D721Med (cell line): ENCODE results near the gene RPS6KA6.
A peak's percentile ranks its signal among the peaks of the same experiment; 100 is the strongest.

Source experiments
- DNase-seq: peaks from one replicate; pipeline ENCODE4 v3.0.0; 2011; ENCODE audit warnings: low spot score; ENCODE audit not compliant: insufficient read length
- FAIRE-seq: peaks from 2 replicates; lab custom pipeline; 2011; peaks lifted over from hg19 to GRCh38; lab: Jason Lieb, UNC
- TF ChIP-seq, protein P1 (sequence below): IDR thresholded peaks from 2 replicates; pipeline ENCODE4 v1.5.1; 2012; ENCODE audit warnings: mild to moderate bottlenecking, control low read depth; ENCODE audit not compliant: insufficient read depth; ENCODE audit errors: missing control alignments

RPS6KA6 gene

DNA sequence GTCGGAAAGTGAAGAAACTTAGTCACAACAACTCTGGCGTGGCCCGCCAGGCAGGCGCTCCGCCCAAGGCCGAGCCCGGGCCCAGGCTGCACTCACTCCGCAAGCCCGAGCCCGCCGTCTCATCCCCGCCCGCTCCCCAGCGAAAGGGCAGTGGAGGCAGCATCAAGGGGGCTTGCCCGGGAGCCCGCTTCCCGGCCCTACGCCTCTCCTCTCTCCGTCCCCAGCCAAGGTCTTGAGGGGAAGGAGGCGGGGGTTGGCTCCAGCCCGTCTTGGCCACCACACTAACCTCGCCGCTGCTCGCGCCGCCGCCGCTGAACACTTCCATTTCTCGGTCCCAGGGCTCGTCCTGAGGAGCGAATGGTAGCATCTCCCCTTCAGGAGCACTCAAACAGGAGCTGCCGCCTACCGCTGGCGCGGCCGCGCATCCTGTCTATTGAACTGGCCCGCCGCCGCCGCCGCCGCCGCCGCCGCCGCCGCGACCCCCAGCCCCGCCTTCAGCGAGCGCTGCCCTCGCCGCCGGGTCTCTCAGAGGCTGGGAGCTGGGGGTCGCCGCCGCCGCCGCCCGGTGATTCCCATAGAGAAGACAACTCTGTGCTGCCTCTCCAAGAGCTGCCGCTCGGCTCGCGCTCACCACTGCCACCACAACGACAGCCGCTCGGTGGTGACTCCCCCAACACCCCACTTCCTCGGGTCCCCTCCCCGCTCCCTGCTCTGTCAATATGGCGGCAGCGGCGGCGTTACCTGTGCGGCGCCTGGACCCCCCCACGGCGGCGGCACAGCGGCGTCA lies at the start of gene RPS6KA6:
TSS of gene RPS6KA6 (minus strand) at position 667 of the 787 bp plus-strand sequence. CDS start at position 367, 300 bp downstream.
- TF ChIP-seq, protein P1, sequence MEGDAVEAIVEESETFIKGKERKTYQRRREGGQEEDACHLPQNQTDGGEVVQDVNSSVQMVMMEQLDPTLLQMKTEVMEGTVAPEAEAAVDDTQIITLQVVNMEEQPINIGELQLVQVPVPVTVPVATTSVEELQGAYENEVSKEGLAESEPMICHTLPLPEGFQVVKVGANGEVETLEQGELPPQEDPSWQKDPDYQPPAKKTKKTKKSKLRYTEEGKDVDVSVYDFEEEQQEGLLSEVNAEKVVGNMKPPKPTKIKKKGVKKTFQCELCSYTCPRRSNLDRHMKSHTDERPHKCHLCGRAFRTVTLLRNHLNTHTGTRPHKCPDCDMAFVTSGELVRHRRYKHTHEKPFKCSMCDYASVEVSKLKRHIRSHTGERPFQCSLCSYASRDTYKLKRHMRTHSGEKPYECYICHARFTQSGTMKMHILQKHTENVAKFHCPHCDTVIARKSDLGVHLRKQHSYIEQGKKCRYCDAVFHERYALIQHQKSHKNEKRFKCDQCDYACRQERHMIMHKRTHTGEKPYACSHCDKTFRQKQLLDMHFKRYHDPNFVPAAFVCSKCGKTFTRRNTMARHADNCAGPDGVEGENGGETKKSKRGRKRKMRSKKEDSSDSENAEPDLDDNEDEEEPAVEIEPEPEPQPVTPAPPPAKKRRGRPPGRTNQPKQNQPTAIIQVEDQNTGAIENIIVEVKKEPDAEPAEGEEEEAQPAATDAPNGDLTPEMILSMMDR, result no peak
- no peak for DNase-seq
- FAIRE-seq, result no peak

DNA sequence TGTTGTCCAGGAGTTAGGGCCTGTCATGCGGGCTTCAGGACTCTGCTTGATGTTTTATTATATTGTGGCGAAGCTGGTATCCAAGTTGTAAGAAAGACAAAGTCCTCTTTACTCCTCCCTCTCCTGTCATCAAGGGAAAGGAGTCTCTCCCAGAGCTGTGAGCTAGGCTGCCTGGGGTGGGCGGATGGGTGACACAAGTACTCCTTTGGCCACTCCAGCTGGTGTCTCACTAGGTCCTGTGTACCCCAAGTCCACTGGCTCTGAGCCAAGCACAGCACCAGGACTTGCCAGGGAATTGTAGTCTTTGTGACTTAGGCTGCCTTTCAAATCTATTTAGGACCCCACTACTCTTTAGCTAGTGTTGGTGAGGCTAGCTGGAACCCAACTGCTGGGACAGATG lies 36.7 kb upstream of the RPS6KA6 start:
- no peak for FAIRE-seq
- DNase-seq, result no peak
- TF ChIP-seq, protein P1, result no peak

DNA sequence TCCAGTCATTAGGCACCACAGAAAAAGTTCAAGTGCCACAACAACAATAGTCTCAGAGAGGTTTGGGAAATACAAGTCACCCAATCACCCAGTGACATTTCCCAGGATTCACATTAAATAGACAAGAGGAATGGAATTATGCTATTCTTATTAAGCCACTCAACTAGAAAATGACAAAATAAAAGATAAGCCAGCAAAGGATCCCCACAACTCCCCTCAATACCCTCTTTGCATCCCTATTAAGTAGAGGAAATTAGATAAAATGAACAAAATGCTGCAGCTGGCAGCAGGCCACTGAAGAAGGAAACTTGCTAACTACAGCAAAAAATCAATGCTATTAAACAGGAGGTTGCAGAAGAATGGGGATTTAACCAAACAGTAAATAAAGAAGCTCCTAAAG lies 35.3 kb upstream of the RPS6KA6 start:
- FAIRE-seq, result peak; percentile 63
- TF ChIP-seq, protein P1, result no peak

DNA sequence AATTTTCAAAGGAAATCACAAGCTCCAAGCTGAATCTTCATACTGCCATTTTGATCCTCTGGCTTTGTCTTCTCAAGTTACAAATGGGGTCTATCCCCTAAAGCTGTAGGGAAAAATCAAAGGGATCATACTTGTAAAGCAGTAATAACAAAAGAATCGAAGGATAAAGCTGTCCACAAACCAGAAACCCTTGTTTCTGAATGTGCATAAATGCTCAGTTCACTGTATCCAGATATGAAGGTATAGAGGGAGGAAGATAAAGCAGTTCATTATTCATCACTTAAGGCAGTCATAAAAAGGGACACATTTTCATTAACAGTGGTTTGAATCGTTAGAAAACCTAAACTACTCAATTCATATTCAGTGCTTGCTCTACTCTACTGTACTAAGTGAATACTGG lies 33.2 kb upstream of the RPS6KA6 start:
- no peak for DNase-seq
- FAIRE-seq, result no peak
- TF ChIP-seq, protein P1, result no peak

More for the DNA sequence above, 35.3 kb upstream of the RPS6KA6 start:
- no peak for DNase-seq

DNA sequence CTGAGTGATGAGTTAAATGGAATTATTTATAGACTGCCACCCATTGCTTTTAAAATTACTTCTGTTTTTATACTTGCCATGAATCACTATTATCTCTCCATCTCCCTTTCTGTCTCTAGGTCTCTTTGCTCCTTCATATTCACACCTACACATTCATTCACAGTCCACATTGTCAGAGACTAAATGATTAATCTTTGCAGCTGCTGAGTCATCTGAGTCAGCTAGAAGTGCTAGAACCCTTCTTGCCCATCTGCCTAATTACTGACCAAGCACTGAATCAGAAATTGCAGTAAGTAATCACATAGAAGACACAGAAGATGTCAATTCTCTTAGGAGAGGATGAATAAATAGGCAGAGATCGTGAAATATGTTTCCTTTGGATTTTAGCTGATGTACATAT lies 31.6 kb upstream of the RPS6KA6 start:
- FAIRE-seq (no peak), DNase-seq (no peak)
- TF ChIP-seq, protein P1, result no peak

DNA sequence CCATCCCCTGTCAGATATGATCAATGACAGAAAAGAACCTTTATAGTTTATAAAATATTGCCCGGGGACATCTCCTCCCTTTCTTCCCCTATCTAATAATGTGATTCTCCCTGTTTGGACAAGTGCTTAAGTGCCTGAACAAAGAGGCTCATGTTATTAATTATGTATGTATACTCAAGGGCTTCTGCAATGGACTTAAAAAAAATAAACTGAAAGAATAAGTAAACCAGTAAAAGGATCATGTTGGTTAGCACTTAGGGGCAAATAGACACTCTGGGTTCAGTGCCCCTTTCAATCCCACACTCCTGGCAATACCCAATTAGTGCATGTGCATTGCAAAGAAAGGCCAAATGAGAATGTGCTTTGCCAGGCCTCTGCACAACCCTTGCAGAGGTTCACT lies 30.7 kb upstream of the RPS6KA6 start:
- FAIRE-seq (no peak), DNase-seq (no peak)
- TF ChIP-seq, protein P1, result no peak

DNA sequence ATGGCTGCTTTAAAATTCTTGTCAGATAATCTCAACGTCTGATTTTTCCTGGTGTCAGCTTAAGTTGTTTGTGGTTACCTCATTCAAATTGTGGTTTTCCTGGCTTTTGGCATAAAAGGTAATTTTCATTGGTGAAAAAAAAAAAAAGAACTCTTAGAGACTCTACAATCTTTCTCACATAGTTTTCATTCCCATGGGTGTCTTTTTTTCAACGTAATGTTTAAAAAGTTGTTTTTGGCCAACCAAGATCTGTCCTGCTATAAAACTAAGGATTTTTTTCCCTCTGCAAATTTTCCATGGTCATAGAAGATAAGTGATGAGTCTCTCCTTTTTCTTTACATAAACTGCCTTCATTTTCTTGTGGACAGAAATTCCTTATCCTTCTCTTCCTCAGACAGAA lies 28.9 kb upstream of the RPS6KA6 start:
- TF ChIP-seq, protein P1, result no peak
- FAIRE-seq, result no peak
- DNase-seq, result no peak
